ENCODE measurements around the gene TMEM86A.

TMEM86A gene, protein sequence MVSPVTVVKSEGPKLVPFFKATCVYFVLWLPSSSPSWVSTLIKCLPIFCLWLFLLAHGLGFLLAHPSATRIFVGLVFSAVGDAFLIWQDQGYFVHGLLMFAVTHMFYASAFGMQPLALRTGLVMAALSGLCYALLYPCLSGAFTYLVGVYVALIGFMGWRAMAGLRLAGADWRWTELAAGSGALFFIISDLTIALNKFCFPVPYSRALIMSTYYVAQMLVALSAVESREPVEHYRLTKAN
- long read RNA-seq, partial matches to known transcripts, result 0 of 2 reads
- long read RNA-seq, other reads (novel, unspliced or antisense), result 0 of 2 reads

DNA sequence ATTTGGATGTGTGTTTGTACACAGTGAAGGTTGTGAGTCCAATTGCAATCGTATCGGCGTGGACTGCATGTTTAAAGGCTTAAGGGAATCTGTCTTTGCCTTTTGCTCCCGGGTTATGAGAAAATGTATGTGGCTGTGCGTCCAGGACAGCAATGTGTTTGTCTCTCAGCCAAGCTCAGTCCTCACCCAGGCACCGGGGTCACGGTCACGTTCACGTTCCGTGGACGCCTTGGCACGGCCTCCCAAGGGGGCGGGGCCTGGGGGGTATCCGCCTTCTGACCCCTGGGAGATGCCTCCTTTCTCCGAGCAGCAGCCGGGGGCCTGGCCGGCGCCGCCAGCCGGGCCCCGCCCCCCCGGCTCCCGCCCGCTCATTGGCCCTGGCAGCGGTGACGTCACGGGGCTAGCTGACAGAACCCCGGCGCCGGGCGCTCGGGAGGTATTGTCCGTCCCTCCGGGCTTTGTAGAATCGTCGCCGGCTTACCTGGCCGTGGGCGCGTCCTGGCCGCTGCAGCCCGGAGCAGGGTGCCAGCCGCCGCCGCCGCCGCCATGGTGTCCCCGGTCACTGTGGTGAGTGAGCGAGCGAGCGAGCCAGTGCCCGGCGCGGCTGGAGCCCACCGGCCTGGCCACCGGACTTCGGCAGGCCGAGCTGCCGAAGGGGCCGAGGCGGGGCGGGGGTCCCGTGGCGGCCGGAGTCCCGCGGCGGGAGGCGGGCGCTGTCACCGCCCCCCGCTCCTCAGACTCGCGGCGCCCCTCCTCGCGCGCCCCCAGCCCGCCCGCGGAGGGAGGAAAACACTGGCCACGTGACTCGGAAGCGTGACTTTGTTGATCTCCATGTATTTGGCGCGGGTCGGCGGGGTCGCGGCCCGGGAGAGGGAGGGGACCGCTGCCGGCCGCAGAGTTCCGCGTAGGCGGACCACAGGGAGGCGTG lies at the start of gene TMEM86A:
TMEM86A (plus strand) TSS at position 439 of the 928 bp plus-strand sequence; CDS start at position 547, 108 bp downstream.
- Histone ChIP-seq H3K27me3 (ENCODE audit: insufficient read depth, poor library complexity, severe bottlenecking) (peaks cover 10% of the 10 kb centered on the region), H3K27ac (replicated peaks) (no peak within 1 kb of the TSS), H3K4me3 (replicated peaks; ENCODE audit: insufficient read depth, low read length) (peak within 1 kb of the TSS; percentile 52)
- TF ChIP-seq, protein P1, sequence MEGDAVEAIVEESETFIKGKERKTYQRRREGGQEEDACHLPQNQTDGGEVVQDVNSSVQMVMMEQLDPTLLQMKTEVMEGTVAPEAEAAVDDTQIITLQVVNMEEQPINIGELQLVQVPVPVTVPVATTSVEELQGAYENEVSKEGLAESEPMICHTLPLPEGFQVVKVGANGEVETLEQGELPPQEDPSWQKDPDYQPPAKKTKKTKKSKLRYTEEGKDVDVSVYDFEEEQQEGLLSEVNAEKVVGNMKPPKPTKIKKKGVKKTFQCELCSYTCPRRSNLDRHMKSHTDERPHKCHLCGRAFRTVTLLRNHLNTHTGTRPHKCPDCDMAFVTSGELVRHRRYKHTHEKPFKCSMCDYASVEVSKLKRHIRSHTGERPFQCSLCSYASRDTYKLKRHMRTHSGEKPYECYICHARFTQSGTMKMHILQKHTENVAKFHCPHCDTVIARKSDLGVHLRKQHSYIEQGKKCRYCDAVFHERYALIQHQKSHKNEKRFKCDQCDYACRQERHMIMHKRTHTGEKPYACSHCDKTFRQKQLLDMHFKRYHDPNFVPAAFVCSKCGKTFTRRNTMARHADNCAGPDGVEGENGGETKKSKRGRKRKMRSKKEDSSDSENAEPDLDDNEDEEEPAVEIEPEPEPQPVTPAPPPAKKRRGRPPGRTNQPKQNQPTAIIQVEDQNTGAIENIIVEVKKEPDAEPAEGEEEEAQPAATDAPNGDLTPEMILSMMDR (IDR thresholded peaks at IDR 0.05; ENCODE audit: insufficient read depth, low read length), result no peak
- TF ChIP-seq REST (IDR thresholded peaks at IDR 0.05; ENCODE audit: insufficient replicate concordance, low read depth) (no peak), POLR2AphosphoS5 (IDR thresholded peaks at IDR 0.05; ENCODE audit: low read depth) (no peak), SPI1 (IDR thresholded peaks at IDR 0.05; ENCODE audit: borderline replicate concordance, low read depth) (no peak), GABPA (IDR thresholded peaks at IDR 0.05; ENCODE audit: low read depth) (no peak)
- DNase-seq (ENCODE audit: low read depth in 1 of 2, low spot score in 1 of 2), result peak; percentile 51 to 62

DNA sequence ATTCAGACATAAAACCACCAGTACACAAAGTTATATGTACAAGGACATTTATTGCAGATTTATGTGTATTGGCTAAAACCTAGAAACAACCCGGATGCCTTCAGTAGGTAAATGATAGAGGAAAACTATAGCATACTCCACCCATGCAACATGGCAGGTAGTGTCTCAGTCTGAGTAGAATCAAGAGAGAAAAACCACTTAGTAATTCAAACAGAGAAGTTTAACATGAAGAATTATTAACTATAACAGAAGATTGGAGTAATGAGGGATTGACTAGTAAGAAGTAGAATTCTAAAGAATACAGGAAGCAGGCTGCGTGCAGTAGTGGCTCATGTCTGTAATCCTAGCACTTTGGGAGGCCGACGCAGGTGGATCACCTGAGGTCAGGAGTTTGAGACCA lies 48.2 kb upstream of the TMEM86A start:
- no peak overlapping the region for H3K4me3 ChIP-seq (replicated peaks; ENCODE audit: insufficient read depth, low read length)
- H3K27ac ChIP-seq (replicated peaks), result peak overlapping the region; percentile 51
- H3K27me3 ChIP-seq (ENCODE audit: insufficient read depth, poor library complexity, severe bottlenecking), result no peaks in the 10 kb centered on the region
- DNase-seq (ENCODE audit: low read depth in 1 of 2, low spot score in 1 of 2), result no peak
- TF ChIP-seq, protein P1 (IDR thresholded peaks at IDR 0.05; ENCODE audit: insufficient read depth, low read length), result no peak

DNA sequence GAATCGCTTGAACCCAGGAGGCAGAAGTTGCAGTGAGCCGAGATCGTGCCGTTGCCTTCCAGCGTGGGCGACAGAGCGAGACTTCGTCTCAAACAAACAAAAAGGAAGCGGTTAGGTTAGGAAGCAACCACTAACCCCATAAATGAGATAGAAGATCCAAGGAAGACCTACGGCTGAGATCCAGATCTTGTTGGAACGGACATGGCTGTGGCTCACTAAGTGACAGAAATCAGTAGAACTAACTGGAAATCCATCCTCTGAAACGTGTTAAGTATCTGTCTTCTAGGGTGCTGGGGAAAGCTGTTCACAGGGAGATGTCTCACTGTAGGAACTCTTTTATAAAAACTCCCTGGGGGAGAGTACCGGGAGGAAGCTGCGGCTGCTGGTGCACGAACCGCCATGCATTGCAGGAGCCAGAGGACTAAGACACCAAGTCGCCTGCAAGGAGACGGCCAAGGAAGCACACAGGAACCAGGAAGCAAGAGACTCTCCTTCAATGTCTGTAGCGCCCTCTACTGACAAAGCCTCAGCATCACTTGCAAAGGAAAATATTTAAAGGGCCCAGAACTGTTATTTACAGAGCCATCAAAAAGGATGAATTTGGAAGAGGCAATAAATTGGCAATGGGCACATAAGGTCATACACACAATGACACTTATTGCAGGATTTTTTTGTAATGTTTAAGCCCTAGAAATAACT lies 47.6 kb upstream of the TMEM86A start:
- peak overlapping the region; percentile 51 for H3K27ac ChIP-seq (replicated peaks)
- TF ChIP-seq SPI1 (IDR thresholded peaks at IDR 0.05; ENCODE audit: borderline replicate concordance, low read depth), result peak; percentile 8; the same call in 1 of the 2 replicates
- TF ChIP-seq GABPA (IDR thresholded peaks at IDR 0.05; ENCODE audit: low read depth), result 0 out of 2 replicates have a peak, but pooled peaks have one; percentile 18
- TF ChIP-seq REST (IDR thresholded peaks at IDR 0.05; ENCODE audit: insufficient replicate concordance, low read depth), result peak; percentile 35
- TF ChIP-seq, protein P1 (IDR thresholded peaks at IDR 0.05; ENCODE audit: insufficient read depth, low read length), result peak; percentile 95
- peak; percentile 74 for TF ChIP-seq POLR2AphosphoS5 (IDR thresholded peaks at IDR 0.05; ENCODE audit: low read depth)
- DNase-seq (ENCODE audit: low read depth in 1 of 2, low spot score in 1 of 2), result peak; percentile 76 to 91
- peak overlapping the region; percentile 48 for H3K4me3 ChIP-seq (replicated peaks; ENCODE audit: insufficient read depth, low read length)
- no peaks in the 10 kb centered on the region for H3K27me3 ChIP-seq (ENCODE audit: insufficient read depth, poor library complexity, severe bottlenecking)
